ENCODE results near the gene TLE1. TPM values are rescaled to one million over a fixed set of nuclear protein-coding genes. Genes with fewer than 3 reads are reported as not detected.

TLE1 gene
- total and polyA plus RNA-seq, 10 of the 15 experiments (the other 5 are each of a cell fraction or from before 2014, with no cell fraction given): 0.04 to 0.23 (median 0.10) TPM; not detected in 6

DNA sequence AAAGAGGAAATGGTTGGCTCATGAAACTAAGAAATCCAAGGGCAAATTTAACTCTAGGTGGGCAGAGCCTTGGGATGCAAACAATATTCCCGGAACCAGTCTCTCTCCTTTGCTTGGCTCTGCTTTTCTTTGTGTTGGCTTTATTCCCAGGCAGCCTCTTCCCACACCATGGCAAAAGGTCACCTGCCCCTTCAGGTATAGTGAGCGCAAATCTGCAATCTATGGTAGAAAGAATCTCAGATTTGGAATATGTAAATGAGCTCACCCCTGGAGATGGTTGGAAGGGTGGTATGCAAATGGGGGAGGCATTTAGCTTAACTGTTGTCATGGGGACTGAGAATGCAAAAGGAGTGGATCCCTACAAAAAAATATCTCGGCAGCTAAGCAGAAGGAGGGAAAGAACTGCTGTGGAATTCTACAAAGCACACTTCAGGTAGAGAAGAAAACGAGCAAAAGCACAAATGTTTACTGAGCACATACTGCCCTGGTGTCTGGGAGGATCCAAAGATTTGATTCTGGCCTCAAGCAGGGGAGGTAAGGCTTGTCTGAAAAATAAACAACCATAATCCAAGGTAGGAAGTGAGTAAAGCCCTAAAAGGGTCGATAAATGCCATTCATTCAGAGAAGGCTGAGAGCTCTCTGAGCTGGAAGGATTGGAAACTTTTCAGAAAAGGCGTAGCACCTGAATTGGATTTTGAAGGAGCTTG is 139.7 kb downstream of the TLE1 start (continued):
- TF ChIP-seq, protein P1, sequence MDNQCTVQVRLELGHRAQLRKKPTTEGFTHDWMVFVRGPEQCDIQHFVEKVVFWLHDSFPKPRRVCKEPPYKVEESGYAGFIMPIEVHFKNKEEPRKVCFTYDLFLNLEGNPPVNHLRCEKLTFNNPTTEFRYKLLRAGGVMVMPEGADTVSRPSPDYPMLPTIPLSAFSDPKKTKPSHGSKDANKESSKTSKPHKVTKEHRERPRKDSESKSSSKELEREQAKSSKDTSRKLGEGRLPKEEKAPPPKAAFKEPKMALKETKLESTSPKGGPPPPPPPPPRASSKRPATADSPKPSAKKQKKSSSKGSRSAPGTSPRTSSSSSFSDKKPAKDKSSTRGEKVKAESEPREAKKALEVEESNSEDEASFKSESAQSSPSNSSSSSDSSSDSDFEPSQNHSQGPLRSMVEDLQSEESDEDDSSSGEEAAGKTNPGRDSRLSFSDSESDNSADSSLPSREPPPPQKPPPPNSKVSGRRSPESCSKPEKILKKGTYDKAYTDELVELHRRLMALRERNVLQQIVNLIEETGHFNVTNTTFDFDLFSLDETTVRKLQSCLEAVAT (IDR thresholded peaks at IDR 0.05): no peak
- TF ChIP-seq TCF3 (IDR thresholded peaks at IDR 0.05; ENCODE audit: borderline replicate concordance, insufficient read depth, low read depth, low read length) (no peak), POLR2AphosphoS5 (IDR thresholded peaks at IDR 0.05; ENCODE audit: low read length) (no peak), YBX1 (IDR thresholded peaks at IDR 0.05) (no peak), FOXK2 (IDR thresholded peaks at IDR 0.05) (no peak)
- TF ChIP-seq, protein P2, sequence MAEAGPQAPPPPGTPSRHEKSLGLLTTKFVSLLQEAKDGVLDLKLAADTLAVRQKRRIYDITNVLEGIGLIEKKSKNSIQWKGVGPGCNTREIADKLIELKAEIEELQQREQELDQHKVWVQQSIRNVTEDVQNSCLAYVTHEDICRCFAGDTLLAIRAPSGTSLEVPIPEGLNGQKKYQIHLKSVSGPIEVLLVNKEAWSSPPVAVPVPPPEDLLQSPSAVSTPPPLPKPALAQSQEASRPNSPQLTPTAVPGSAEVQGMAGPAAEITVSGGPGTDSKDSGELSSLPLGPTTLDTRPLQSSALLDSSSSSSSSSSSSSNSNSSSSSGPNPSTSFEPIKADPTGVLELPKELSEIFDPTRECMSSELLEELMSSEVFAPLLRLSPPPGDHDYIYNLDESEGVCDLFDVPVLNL (IDR thresholded peaks at IDR 0.05; ENCODE audit: low read depth, low read length): no peak

DNA sequence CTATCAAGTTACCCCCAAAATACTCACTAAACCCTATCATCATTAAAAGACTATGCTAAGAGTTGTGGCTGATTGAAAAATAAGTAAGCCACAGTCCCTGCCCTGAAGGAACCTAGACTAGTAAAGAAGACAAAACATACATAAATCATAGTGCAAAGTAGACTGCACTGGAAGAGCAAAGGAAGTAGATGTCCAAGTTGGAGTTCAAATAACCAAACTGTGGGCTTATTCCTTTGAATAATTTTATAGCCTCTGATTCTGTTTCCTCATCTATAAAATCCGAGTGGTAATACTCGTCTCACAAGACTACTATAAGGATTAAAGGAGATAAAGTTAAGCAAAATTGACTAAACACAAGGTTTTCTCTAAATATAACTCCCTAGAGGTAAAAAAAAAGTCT is 140.4 kb downstream of the TLE1 start:
- no peaks in the 10 kb centered on the region for H3K9me3 ChIP-seq (replicated peaks; ENCODE audit: control insufficient read depth, insufficient read depth, low read length)
- no peak overlapping the region for H3K4me2 ChIP-seq (ENCODE audit: control insufficient read depth, insufficient read depth)
- no peaks in the 10 kb centered on the region for H3K36me3 ChIP-seq (ENCODE audit: control insufficient read depth in 2 of 2, insufficient read depth in 2 of 2, low read length in 1 of 2)
- 14% methylated on average over 2 of the region's 2 CpGs for WGBS (ENCODE audit: insufficient coverage, insufficient replicate concordance, low lambda C conversion rate, missing lambda C conversion rate)
- no peak for ATAC-seq
- no peaks in the 10 kb centered on the region for H3K27me3 ChIP-seq (replicated peaks in 1 of 2; ENCODE audit: control insufficient read depth in 2 of 2, insufficient read depth in 2 of 2, low read length in 1 of 2)
- in situ Hi-C loops (cut with MboI) (no loop called here), intact Hi-C loops (cut with micrococcal nuclease; ENCODE audit: unreplicated experiment) (no loop called here)
- FAIRE-seq: no peak
- no TSS peak for BruUV-seq (replicated peaks)
- H3K79me2 ChIP-seq (ENCODE audit: control insufficient read depth, insufficient read depth, low read length): no peaks in the 10 kb centered on the region
- ChIA-PET RAD21 (ENCODE audit: unreplicated experiment) (no interaction called here), SMC1A (ENCODE audit: uncharacterized antibody, unreplicated experiment) (no interaction called here), POLR2A (no interaction called here), CTCF (no interaction called here)
- DNase-seq (ENCODE audit: low read depth, low spot score): no peak
- no peaks in the 10 kb centered on the region for H4K20me1 ChIP-seq (ENCODE audit: control insufficient read depth, insufficient read depth)
- no peak overlapping the region for H3K9ac ChIP-seq (ENCODE audit: control insufficient read depth, insufficient read depth, low read length)
- H3K4me1 ChIP-seq (ENCODE audit: control insufficient read depth, insufficient read depth, low read length): no peaks in the 10 kb centered on the region
- no peak overlapping the region for H2AFZ ChIP-seq (ENCODE audit: control insufficient read depth, low read depth, low read length)
- no peak overlapping the region for H3K4me3 ChIP-seq
- H3K27ac ChIP-seq (ENCODE audit: control insufficient read depth, insufficient read depth): no peak overlapping the region
- TF ChIP-seq SUPT20H (IDR thresholded peaks at IDR 0.05; ENCODE audit: borderline replicate concordance, control insufficient read depth, low read depth, low read length): no peak
- TF ChIP-seq MTA2 (IDR thresholded peaks at IDR 0.05; ENCODE audit: low read depth): no peak
- TF ChIP-seq NR2C2 (IDR thresholded peaks at IDR 0.05; ENCODE audit: borderline replicate concordance, control insufficient read depth, insufficient read length, low read depth): no peak
- no peak for TF ChIP-seq BACH1 (IDR thresholded peaks at IDR 0.05; ENCODE audit: borderline replicate concordance)
- no peak for TF ChIP-seq SIX5 (IDR thresholded peaks at IDR 0.05; ENCODE audit: low read depth, low read length, severe bottlenecking)
- TF ChIP-seq, protein P3, sequence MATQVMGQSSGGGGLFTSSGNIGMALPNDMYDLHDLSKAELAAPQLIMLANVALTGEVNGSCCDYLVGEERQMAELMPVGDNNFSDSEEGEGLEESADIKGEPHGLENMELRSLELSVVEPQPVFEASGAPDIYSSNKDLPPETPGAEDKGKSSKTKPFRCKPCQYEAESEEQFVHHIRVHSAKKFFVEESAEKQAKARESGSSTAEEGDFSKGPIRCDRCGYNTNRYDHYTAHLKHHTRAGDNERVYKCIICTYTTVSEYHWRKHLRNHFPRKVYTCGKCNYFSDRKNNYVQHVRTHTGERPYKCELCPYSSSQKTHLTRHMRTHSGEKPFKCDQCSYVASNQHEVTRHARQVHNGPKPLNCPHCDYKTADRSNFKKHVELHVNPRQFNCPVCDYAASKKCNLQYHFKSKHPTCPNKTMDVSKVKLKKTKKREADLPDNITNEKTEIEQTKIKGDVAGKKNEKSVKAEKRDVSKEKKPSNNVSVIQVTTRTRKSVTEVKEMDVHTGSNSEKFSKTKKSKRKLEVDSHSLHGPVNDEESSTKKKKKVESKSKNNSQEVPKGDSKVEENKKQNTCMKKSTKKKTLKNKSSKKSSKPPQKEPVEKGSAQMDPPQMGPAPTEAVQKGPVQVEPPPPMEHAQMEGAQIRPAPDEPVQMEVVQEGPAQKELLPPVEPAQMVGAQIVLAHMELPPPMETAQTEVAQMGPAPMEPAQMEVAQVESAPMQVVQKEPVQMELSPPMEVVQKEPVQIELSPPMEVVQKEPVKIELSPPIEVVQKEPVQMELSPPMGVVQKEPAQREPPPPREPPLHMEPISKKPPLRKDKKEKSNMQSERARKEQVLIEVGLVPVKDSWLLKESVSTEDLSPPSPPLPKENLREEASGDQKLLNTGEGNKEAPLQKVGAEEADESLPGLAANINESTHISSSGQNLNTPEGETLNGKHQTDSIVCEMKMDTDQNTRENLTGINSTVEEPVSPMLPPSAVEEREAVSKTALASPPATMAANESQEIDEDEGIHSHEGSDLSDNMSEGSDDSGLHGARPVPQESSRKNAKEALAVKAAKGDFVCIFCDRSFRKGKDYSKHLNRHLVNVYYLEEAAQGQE (IDR thresholded peaks at IDR 0.05; ENCODE audit: low read depth, low read length): no peak
- TF ChIP-seq, protein P4, sequence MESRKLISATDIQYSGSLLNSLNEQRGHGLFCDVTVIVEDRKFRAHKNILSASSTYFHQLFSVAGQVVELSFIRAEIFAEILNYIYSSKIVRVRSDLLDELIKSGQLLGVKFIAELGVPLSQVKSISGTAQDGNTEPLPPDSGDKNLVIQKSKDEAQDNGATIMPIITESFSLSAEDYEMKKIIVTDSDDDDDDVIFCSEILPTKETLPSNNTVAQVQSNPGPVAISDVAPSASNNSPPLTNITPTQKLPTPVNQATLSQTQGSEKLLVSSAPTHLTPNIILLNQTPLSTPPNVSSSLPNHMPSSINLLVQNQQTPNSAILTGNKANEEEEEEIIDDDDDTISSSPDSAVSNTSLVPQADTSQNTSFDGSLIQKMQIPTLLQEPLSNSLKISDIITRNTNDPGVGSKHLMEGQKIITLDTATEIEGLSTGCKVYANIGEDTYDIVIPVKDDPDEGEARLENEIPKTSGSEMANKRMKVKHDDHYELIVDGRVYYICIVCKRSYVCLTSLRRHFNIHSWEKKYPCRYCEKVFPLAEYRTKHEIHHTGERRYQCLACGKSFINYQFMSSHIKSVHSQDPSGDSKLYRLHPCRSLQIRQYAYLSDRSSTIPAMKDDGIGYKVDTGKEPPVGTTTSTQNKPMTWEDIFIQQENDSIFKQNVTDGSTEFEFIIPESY (IDR thresholded peaks at IDR 0.05): no peak
- TF ChIP-seq HDGF (IDR thresholded peaks at IDR 0.05): no peak
- TF ChIP-seq KLF5 (IDR thresholded peaks at IDR 0.05; ENCODE audit: partially characterized antibody): no peak

All from GM12878 (cell line).